TTC549 (cell line): Measurements from ENCODE around the gene MYLK4.

Source experiments
- FAIRE-seq: peaks from 2 replicates; lab custom pipeline; 2012; peaks lifted over from hg19 to GRCh38; lab: Jason Lieb, UNC

The MYLK4 gene

GRCh38 chr6:2733324-2733723 is 17.4 kb downstream of the MYLK4 start:
- no peak for FAIRE-seq

- no peak for FAIRE-seq
Measured at GRCh38 chr6:2732503-2733089, 18.1 kb downstream of the MYLK4 start.

GRCh38 chr6:2731281-2731909 is 19.3 kb downstream of the MYLK4 start:
- FAIRE-seq: no peak

GRCh38 chr6:2730353-2731107 is 20.2 kb downstream of the MYLK4 start:
- FAIRE-seq: no peak

GRCh38 chr6:2729921-2730320 is 20.8 kb downstream of the MYLK4 start:
- FAIRE-seq: no peak

GRCh38 chr6:2725999-2726567 is 24.6 kb downstream of the MYLK4 start:
- no peak for FAIRE-seq

- no peak for FAIRE-seq
Measured at GRCh38 chr6:2725364-2725988, 25.2 kb downstream of the MYLK4 start.

- no peak for FAIRE-seq
Measured at GRCh38 chr6:2721219-2721618, 29.5 kb downstream of the MYLK4 start.

- no peak for FAIRE-seq
Measured at GRCh38 chr6:2719093-2719455, 31.6 kb downstream of the MYLK4 start.

- FAIRE-seq: no peak
Measured at GRCh38 chr6:2718334-2719092, 32.2 kb downstream of the MYLK4 start.

- FAIRE-seq: no peak
Measured at GRCh38 chr6:2716936-2717700, 33.6 kb downstream of the MYLK4 start.

GRCh38 chr6:2715737-2716136 is 35.0 kb downstream of the MYLK4 start:
- FAIRE-seq: no peak

- no peak for FAIRE-seq
Measured at GRCh38 chr6:2714111-2714895, 36.4 kb downstream of the MYLK4 start.

- FAIRE-seq: no peak
Measured at GRCh38 chr6:2713473-2714110, 37.1 kb downstream of the MYLK4 start.

- no peak for FAIRE-seq
Measured at GRCh38 chr6:2712102-2712501, 38.6 kb downstream of the MYLK4 start.

- no peak for FAIRE-seq
Measured at GRCh38 chr6:2710412-2710811, 40.3 kb downstream of the MYLK4 start.

- no peak for FAIRE-seq
Measured at GRCh38 chr6:2708456-2708855, 42.3 kb downstream of the MYLK4 start.

GRCh38 chr6:2706558-2706957 is 44.2 kb downstream of the MYLK4 start:
- no peak for FAIRE-seq

- no peak for FAIRE-seq
Measured at GRCh38 chr6:2705256-2705655, 45.5 kb downstream of the MYLK4 start.

GRCh38 chr6:2697291-2697690 is 53.4 kb downstream of the MYLK4 start:
- FAIRE-seq: no peak
